NCI-H146 treated with DMSO at 0.1 percent for 48 hours (cell line): ENCODE measurements around the gene YJEFN3.

Experiments
- DNase-seq: peaks from one replicate; lab custom pipeline; 2025; ENCODE audit not compliant: unreplicated experiment; lab: John Stamatoyannopoulos, UW

The YJEFN3 gene

GRCh38 chr19:19495614-19496603 is 32.8 kb upstream of the YJEFN3 start:
- no peak for DNase-seq

DNA sequence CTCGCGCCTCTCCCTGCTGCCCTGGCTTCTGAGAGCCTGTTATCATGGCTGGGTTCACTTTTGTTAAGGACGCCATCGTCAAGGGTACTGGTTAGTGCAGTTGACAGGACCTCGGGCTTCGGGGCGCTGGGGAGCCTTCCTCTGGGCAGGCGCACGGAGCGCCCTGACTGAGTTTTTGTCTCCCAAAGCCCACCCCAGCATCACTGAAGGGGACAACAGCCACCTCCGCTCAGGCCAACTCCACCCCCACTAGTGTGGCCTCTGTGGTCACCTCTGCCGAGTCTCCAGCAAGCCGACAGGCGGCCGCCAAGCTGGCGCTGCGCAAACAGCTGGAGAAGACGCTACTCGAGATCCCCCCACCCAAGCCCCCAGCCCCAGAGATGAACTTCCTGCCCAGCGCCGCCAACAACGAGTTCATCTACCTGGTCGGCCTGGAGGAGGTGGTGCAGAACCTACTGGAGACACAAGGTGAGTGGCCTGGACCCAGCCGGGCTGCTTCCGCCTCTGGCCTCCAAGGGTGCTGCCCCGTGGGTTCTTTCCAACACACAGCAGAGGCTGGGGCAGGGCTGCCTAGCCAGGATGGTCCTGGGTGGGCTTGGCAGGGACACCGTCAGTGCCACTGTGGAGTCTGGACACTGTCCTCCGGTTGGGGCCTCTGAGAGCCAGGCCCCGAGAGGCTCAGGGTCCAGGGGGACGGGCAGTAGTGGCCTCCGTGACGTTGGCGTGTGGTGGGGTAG is 30.3 kb upstream of the YJEFN3 start:
- no peak for DNase-seq

DNA sequence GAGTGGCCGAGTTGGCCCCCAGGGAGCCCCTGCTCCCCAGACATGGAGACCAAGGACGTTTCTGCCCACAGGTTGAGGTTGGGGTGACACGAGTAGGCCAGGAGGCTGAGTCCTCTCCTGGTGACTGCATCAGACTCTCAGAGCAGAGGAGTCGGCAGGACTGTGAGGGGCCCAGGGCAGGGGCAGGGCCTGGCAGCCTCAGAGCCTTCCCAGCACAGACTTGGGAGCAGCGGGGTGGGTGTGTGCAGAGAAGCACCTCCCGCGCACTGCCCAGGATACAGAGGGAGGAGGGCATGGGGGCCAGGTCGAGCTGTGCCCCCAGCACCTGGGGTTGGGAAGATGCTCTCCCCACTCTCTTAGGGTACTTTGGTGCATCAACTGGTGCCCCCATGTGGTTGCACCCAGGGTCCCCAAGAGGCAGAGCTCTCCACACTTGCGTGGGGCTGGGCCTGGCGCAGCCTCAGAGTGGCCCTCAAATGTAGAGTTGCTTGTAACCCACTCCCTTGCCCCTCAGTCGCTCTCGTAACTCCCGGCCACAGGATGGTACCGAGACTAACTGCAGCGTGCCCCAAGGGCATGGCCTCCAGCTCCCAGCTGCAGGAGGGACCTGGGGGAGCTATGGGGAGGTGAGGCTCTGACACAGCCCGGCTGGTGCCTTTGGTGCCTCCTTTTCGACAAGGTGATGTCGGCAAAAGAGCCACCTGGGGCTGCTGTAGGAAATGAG is 29.3 kb upstream of the YJEFN3 start:
- DNase-seq: no peak

- DNase-seq: no peak
Measured at GRCh38 chr19:19500975-19501644, 27.6 kb upstream of the YJEFN3 start.

- no peak for DNase-seq
Measured at GRCh38 chr19:19501798-19502197, 26.9 kb upstream of the YJEFN3 start.

GRCh38 chr19:19502281-19502680 is 26.4 kb upstream of the YJEFN3 start:
- no peak for DNase-seq

DNA sequence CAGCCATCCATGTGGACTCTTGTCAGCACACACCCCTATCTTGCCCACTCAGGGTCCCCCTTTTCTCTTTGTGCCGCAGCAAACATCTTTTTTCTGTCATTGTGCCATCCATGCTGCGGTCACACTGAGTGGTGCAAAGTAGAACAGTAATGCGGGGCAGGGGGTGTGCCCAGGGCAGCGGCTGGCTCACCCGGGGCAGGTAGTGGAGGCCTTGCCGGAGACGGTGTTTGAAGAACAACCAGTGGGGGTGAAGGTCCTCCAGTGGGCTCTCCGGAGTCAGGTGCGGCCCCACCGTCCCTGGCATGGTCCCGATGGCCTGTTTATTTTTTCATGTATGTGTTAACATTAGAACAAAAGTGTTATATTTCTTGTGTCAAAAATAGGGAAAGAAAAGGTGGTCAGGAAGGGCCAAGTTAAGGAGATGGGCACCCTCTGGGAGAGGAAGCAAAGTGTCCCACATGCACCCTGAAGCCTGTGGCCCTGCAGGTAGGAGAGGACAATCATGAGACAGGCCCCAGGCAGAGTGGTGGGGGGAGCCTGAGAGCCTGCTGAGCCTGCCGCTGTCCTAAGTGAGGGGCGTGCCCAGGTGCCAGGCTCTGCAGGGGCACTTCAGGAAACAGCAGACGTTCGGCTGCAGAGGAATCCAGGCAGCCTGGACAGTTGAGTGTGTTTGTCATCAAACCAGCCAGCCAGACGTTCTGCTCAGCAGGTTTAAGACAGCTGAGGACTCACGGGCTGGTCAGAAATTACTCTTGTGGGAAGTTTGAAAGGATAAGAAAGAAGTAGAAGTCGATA is 25.7 kb upstream of the YJEFN3 start:
- DNase-seq: no peak

DNA sequence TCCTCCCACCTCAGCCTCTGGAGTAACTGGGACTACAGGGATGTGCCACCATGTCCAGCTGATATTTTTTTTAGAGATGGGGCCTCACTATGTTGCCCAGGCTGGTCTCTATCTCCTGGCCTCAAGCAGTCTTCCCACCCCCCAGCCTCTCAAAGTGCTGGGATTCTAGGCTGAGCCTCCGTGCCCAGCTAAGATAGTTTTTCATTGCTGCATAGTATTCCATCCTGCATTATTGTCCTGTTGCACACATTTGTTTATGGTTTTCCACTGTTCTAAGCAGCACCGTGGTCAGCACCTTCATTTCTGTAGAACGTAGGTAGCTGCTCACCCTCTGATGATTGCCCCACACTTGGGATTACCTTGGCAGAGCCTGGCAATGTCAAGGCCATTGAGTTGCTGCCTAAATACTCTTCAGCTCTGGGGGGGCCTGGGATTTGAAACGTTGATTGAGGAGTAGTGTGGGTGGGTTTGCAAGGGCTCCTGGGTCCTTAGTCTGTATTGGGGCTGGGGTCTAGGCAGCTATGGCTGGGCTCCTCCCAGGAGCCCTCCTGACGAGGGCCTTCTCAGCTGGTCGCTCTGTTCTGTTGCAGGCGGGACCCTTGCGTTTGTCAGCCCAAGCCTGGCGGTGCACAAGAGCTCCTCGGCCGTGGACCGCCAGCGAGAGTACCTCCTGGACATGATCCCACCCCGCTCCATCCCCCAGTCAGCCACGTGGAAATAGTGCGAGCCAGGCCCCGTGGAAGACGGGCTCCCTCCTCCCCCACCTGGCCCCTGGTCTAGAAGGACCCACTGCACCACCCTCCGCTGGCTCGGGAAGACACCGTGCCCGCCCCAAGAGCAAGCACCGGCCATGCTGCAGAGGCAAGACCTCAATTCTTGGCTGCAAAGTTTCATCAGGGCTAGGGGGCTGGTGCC is 23.7 kb upstream of the YJEFN3 start:
- DNase-seq: no peak

DNA sequence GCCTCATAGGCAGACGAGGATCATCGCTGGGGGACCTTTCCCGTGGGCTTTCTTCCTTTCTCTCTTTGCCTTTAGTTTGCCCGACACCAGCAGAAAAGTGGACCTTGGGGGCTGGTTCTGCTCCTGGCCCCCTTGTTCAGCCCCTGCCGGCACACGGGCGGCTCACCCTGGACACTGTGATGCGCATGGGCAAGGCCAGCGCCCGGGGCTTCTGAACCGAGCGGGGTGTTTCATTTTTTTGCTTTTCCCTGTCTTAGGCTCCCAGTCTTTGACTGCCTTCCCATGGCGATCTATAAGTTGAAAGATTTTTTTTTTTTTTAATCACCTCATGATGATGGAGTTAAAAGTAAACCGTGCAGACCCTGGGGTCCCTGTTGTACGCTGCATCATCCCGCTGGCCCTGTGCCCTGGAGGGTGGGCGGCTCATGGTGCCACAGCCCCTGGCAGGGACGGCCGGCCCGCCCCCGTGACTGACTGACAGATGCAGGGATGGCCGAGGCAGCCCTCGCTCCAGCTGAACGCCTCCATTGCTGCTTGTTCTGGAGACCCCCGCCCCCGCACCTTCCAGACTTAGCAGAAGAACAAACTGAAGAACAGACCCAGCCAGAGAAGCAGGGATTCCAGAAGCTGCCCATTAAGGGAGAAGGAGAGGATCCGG is 22.9 kb upstream of the YJEFN3 start:
- no peak for DNase-seq

GRCh38 chr19:19506592-19506991 is 22.1 kb upstream of the YJEFN3 start:
- DNase-seq: no peak

GRCh38 chr19:19507354-19507753 is 21.4 kb upstream of the YJEFN3 start:
- DNase-seq: no peak

DNA sequence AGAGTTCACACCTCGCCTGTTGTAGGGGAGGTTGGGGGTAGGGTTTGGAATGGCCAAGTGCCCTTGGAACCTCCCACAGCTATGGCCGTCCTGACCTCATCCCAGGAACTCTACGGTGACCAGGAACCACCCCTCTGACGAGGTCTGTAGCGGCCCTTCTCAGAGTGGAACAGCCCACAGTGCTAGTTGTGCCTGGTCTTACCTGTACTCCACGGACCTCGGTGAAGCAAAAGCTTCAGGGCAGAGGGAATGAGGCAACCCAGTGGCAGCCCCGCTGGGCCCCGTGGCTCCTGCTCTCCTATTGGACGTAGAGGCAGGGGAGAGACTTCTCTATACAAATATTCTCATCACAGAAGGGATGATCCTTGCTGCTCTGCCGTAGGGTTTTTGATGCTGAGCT is 20.5 kb upstream of the YJEFN3 start:
- no peak for DNase-seq

GRCh38 chr19:19510432-19510831 is 18.3 kb upstream of the YJEFN3 start:
- no peak for DNase-seq

DNA sequence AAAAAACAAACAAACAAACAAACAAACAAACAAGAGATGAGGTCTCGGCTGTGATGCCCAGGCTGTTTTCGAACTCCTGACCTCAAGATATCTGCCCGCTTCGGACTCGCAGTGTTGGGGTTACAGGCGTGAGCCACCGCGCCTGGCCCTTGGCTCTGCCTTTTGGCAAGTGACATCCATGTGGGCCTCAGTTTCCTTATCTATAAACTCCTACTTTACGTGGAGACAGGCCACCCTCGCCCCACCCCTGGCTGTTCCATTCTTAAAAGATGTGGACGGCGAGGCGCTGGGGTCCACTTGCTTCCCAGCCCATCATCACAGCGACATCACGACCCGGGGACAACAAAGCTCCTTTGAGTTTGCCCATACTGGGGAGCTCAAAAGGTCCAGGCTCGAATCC is 15.0 kb upstream of the YJEFN3 start:
- DNase-seq: no peak

- no peak for DNase-seq
Measured at GRCh38 chr19:19514215-19514657, 14.5 kb upstream of the YJEFN3 start.

- DNase-seq: no peak
Measured at GRCh38 chr19:19514881-19515641, 13.7 kb upstream of the YJEFN3 start, which contains the start of gene TSSK6. Gene TSSK6 (minus strand): TSS chr19:19515548. CDS start chr19:19515427, 121 bp downstream.

DNA sequence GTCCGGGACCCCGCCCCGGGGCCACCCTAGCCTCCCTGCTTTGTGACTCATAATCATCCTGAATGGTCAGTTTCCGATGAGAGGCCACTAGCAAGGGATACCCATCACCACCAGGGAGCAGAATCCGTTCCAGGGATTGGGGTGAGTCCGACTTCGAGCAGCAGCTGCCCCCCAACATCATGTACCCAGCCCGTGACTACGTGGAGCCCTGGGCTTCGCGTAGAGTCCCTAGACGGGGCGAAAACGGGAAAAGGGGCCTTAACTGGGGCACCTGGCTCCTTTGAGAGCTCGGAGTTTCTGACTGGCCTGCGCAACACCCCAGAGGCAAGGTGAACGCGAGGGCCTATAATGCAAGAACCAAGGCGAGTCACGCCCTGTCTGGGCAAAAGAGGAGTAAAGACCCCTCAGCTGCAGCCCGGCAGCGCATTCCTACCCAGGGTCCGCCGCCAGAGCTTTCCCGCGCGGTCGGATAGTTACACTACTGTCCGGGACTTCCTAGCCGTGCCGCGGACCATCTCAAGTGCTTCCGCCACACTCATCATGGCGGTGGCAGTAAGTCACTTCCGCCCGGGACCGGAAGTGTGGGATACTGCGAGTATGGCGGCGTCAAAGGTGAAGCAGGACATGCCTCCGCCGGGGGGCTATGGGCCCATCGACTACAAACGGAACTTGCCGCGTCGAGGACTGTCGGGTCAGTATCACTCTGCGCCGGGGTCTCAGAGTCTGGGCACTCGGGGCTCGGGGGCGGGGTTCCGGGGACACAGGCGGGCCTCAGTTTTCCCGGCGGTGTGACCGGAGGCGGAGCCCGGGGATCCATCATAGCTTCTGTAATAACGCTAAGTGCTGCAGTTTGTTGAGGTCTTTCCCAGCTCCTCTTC is 12.8 kb upstream of the YJEFN3 start, which contains the start of gene NDUFA13:
TSS of gene NDUFA13 (plus strand) at position 584 of the 878 bp plus-strand sequence. CDS start at position 598, 14 bp downstream.
- DNase-seq: peak; percentile 76
